ENCODE results near the gene IQCE. TPM values are rescaled to one million over a fixed set of nuclear protein-coding genes. Genes with fewer than 3 reads are reported as not detected.

The IQCE gene
- total RNA-seq, 3 donors from 2014 or later (not counting 1 experiment from before 2014, with no cell fraction given), result 9.6 to 13.5 (median 11.3) TPM

DNA sequence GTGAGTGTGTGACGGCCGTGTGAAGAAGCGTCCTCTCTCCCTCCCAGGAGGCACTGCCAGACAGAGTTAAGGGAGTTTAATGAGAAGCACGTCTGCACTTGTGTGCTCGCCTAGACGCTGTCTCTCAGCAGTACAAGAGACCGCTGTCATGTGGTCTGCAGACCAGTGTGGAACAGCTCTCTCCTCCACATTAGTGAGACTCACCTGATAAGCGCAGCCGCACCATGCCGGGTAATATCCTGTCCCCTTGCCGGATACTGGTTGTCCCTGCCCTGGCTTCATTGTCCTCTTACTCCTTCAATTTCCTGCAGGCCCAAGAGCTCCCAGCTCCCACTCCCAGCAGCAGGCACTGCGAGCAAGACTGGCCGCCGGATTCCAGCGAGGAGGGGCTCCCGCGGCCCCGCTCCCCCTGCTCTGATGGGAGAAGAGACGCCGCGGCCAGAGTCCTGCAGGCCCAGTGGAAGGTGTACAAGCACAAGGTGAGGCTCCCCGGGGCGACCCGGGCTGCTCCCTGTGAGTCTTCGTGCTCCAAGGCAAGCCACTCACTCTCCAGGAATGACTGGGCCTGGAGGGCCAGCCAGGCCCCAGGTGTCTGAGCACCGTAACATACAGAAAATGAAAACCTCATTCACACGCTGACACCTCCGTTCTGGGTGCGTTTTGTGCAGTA lies 39.5 kb downstream of the IQCE start:
- peaks cover 15% of the 10 kb centered on the region for H3K36me3 ChIP-seq (ENCODE audit: control insufficient read depth, insufficient read depth, low read length)
- H3K4me3 ChIP-seq (ENCODE audit: low read length), result no peak overlapping the region
- H3K27me3 ChIP-seq (ENCODE audit: control insufficient read depth, insufficient read depth, low read length), result no peaks in the 10 kb centered on the region
- TF ChIP-seq, protein P1, sequence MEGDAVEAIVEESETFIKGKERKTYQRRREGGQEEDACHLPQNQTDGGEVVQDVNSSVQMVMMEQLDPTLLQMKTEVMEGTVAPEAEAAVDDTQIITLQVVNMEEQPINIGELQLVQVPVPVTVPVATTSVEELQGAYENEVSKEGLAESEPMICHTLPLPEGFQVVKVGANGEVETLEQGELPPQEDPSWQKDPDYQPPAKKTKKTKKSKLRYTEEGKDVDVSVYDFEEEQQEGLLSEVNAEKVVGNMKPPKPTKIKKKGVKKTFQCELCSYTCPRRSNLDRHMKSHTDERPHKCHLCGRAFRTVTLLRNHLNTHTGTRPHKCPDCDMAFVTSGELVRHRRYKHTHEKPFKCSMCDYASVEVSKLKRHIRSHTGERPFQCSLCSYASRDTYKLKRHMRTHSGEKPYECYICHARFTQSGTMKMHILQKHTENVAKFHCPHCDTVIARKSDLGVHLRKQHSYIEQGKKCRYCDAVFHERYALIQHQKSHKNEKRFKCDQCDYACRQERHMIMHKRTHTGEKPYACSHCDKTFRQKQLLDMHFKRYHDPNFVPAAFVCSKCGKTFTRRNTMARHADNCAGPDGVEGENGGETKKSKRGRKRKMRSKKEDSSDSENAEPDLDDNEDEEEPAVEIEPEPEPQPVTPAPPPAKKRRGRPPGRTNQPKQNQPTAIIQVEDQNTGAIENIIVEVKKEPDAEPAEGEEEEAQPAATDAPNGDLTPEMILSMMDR (IDR thresholded peaks at IDR 0.05), result no peak
- Mint-ChIP-seq H3K9me3 (no peaks in the 10 kb centered on the region), H3K4me3 (no peak overlapping the region), H3K27ac (no peak overlapping the region), H3K27me3 (ENCODE audit: low read depth in 2 of 2) (no peaks in the 10 kb centered on the region), H3K4me1 (peaks cover 0 to 5% of the 10 kb centered on the region in 2 donors), H3K36me3 (no peaks in the 10 kb centered on the region)
- intact Hi-C loops (cut with micrococcal nuclease), result no loop called here
- no peaks in the 10 kb centered on the region for H3K4me1 ChIP-seq (ENCODE audit: control insufficient read depth, insufficient read depth, low read length)
- DNase-seq (no peak), ATAC-seq (no peak)
- H3K27ac ChIP-seq (ENCODE audit: low read length), result no peak overlapping the region
- 96% methylated on average over 29 of the region's 29 CpGs for WGBS (ENCODE audit: insufficient coverage)
- H3K9me3 ChIP-seq (ENCODE audit: control insufficient read depth, insufficient read depth, low read length), result no peaks in the 10 kb centered on the region

DNA sequence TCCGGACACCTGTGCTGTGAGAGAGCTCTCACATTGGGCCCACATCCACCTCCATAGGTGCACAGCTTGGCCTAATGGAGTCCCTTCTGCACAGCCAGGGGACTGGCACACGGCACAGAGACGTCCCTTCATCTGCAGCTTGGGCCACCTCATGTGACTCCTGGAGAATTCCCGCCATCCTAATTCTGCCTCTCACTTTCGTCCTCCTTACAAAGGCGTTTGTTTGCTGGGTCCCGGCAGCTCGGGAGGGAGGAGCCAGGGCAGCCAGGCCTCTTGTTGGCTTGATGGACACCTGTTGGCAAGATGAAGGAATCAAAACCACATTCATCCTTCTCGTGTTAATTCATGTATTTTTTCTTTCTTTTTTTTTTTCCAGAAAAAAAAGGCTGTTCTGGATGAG lies 42.3 kb downstream of the IQCE start:
- Histone ChIP-seq H3K27me3 (ENCODE audit: control insufficient read depth, insufficient read depth, low read length) (no peaks in the 10 kb centered on the region), H3K4me1 (ENCODE audit: control insufficient read depth, insufficient read depth, low read length) (no peaks in the 10 kb centered on the region), H3K36me3 (ENCODE audit: control insufficient read depth, insufficient read depth, low read length) (peaks cover 8% of the 10 kb centered on the region), H3K27ac (ENCODE audit: low read length) (no peak overlapping the region), H3K4me3 (ENCODE audit: low read length) (no peak overlapping the region), H3K9me3 (ENCODE audit: control insufficient read depth, insufficient read depth, low read length) (no peaks in the 10 kb centered on the region)
- peaks cover 0 to 7% of the 10 kb centered on the region in 2 donors for H3K4me1 Mint-ChIP-seq
- H3K36me3 Mint-ChIP-seq, result no peaks in the 10 kb centered on the region
- no peak overlapping the region for H3K4me3 Mint-ChIP-seq
- no peak for DNase-seq
- WGBS (ENCODE audit: insufficient coverage), result 87% methylated on average over 8 of the region's 9 CpGs
- intact Hi-C loops (cut with micrococcal nuclease), result no loop called here
- no peak overlapping the region for H3K27ac Mint-ChIP-seq
- TF ChIP-seq, protein P1 (IDR thresholded peaks at IDR 0.05), result no peak
- no peaks in the 10 kb centered on the region for H3K9me3 Mint-ChIP-seq
- ATAC-seq, result no peak
- no peaks in the 10 kb centered on the region for H3K27me3 Mint-ChIP-seq (ENCODE audit: low read depth in 2 of 2)

DNA sequence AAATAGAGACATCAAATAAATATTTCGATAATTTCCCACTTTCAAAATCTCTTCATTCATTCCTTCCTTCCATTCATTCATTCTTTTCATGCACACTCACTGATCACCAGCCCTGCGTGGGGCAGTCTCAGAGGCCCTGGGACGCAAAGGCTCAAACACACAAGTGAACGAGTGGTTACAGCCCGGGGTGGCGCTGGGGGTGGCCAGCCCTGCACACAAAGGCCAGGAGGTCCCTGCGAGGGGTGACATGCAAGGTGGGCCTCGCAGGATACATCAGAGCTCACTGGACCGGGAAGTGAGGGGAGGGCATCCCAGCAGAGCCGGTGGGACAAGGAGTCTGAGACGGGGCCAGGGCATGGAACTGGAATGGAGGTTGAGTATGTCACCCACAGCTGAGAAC lies 43.1 kb downstream of the IQCE start:
- Mint-ChIP-seq H3K36me3 (no peaks in the 10 kb centered on the region), H3K9me3 (no peaks in the 10 kb centered on the region), H3K4me3 (no peak overlapping the region), H3K4me1 (peaks cover 0 to 7% of the 10 kb centered on the region in 2 donors), H3K27me3 (ENCODE audit: low read depth in 2 of 2) (no peaks in the 10 kb centered on the region), H3K27ac (no peak overlapping the region)
- no peaks in the 10 kb centered on the region for H3K4me1 ChIP-seq (ENCODE audit: control insufficient read depth, insufficient read depth, low read length)
- WGBS (ENCODE audit: insufficient coverage), result 94% methylated on average over 11 of the region's 11 CpGs
- no peak for DNase-seq
- TF ChIP-seq, protein P1 (IDR thresholded peaks at IDR 0.05), result no peak
- H3K27me3 ChIP-seq (ENCODE audit: control insufficient read depth, insufficient read depth, low read length), result no peaks in the 10 kb centered on the region
- intact Hi-C loops (cut with micrococcal nuclease), result no loop called here
- H3K27ac ChIP-seq (ENCODE audit: low read length), result no peak overlapping the region
- ATAC-seq, result no peak
- peaks cover 8% of the 10 kb centered on the region for H3K36me3 ChIP-seq (ENCODE audit: control insufficient read depth, insufficient read depth, low read length)
- no peaks in the 10 kb centered on the region for H3K9me3 ChIP-seq (ENCODE audit: control insufficient read depth, insufficient read depth, low read length)
- no peak overlapping the region for H3K4me3 ChIP-seq (ENCODE audit: low read length)

Data from natural killer cell (primary cell).